Measurements from ENCODE around the gene ZBTB34.

DNA sequence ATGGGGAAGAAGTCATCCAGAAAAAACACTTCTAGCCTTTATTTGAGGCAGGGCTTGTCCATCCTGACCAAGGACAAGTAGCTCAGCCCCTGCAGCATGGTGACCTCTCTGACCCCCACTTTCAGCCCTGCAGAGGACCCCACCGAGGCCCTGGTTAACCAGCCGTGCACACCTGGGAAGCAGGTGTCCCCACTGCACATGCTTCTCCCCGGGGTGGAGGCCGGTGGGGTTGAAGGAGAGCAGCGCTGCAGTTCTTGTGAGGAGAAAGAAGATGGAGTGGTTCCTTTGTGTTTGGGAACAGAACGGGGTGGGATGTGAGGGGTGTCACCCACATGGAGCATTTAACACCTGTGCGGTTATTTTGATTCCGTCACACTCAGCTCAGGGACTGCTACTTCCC is 21.1 kb upstream of the ZBTB34 start:
- TF ChIP-seq GATA2 (IDR thresholded peaks at IDR 0.05; ENCODE audit: low read depth, low read length), result no peak
- no peak for TF ChIP-seq GATA3 (IDR thresholded peaks at IDR 0.05; ENCODE audit: low read depth, low read length)

Data from SH-SY5Y (cell line).